Measurements from ENCODE around the gene ABHD1.

The ABHD1 gene

DNA sequence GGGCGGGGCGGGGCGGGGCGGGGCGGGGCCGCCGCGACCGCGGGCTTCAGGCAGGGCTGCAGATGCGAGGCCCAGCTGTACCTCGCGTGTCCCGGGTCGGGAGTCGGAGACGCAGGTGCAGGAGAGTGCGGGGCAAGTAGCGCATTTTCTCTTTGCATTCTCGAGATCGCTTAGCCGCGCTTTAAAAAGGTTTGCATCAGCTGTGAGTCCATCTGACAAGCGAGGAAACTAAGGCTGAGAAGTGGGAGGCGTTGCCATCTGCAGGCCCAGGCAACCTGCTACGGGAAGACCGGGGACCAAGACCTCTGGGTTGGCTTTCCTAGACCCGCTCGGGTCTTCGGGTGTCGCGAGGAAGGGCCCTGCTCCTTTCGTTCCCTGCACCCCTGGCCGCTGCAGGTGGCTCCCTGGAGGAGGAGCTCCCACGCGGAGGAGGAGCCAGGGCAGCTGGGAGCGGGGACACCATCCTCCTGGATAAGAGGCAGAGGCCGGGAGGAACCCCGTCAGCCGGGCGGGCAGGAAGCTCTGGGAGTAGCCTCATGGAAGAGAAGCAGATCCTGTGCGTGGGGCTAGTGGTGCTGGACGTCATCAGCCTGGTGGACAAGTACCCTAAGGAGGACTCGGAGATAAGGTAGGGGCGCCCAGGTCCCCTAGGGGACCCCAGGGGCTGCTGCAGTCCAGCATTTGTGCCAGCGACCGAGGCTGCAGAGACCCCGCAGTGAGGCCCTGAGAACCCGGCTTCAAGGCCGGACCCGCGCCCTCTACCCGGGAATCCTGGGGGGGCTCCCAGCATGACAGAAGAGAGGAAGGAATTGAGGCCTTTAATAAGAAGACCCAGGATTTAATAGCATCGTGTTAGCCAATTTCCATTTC lies 36.7 kb upstream of the ABHD1 start, which contains the start of gene KHK:
TSS of gene KHK (plus strand) at position 49 of the 870 bp plus-strand sequence. CDS start at position 537, 488 bp downstream.
- no peak for DNase-seq (ENCODE audit: low read depth in 2 of 2)

DNA sequence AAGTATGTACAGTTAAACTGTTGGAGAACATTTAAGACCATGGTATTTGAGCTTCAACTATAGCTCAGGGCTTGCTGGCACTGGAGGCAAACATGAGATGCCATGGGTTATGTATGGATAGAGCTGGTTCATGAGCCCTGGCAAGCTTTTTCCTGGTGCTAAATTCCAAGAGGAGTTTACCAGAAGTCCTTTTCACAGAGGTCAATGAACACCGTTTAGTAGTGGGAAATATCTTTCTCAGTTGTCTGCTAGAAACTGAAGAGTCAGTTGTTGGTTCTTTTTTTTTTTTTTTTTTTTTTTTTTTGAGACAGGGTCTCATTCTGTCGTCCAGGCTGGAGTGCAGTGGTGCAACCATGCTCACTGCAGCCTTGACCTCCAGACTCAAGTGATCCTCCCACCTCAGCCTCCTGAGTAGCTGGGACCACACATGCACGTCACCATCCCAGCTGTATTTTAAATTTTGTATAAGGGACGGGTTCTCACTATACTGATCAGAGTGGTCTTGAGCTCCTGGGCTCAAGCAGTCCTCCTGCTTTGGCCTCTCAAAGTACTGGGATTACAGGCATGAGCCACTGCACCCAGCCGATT lies 35.7 kb upstream of the ABHD1 start:
- DNase-seq (ENCODE audit: low read depth in 2 of 2), result no peak

DNA sequence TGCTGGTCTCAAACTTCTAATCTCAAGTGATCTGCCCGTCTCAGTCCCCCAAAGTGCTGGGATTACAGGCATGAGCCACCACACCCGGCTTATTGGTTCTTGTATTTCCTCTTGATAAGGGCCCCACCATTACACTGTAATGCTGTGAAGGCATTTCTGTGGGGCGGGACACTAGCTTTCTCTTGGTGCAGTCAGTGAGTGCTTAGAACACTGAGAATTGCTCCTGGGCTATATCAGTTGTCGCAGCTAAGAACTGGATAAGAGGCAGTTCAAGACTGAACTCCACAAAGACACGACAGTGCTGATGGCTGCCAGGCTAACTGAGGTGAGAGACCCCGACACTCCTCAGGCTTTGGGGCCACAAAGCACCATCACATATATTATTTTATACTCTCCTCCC lies 35.0 kb upstream of the ABHD1 start:
- no peak for DNase-seq (ENCODE audit: low read depth in 2 of 2)

DNA sequence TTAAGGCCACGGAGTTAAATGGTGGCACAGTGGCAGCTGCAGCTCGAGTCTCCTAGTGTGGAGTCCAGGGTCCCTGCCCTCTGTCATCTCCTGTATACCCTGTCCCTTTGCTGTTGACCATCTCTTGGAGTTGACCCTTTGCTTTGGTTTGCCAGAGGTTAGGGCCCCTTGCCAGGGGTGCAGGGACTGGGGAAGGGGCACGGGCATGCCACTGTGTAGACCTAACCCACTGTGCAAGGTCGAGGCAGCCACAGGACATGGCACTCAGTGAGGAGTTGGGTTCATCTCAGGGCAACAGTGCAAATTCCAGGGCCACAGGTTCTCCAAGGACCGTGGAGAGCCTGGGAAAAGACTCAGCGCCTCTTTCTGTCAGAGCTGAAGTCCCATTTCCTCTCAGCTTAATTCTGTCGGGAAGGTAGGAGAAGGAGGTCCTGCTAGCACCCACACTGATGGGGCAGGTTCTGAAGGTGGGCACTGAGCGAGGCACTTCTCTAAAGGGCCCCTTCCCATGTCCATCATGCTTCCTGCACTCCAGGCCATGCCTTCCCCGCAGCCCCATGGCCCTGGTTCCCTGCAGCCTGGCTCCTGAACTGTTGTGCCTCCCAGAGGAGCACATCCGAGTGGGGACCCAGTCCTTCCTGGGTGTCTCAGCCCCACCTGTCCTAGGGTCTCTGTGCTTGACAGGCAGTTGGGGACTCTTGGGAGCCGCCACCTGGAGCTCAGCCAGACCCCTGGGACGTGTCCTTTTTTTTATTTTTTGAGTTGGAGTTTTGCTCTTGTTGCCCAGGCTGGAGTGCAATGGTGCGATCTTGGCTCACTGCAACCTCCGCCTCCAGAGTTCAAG lies 34.3 kb upstream of the ABHD1 start:
- no peak for DNase-seq (ENCODE audit: low read depth in 2 of 2)

DNA sequence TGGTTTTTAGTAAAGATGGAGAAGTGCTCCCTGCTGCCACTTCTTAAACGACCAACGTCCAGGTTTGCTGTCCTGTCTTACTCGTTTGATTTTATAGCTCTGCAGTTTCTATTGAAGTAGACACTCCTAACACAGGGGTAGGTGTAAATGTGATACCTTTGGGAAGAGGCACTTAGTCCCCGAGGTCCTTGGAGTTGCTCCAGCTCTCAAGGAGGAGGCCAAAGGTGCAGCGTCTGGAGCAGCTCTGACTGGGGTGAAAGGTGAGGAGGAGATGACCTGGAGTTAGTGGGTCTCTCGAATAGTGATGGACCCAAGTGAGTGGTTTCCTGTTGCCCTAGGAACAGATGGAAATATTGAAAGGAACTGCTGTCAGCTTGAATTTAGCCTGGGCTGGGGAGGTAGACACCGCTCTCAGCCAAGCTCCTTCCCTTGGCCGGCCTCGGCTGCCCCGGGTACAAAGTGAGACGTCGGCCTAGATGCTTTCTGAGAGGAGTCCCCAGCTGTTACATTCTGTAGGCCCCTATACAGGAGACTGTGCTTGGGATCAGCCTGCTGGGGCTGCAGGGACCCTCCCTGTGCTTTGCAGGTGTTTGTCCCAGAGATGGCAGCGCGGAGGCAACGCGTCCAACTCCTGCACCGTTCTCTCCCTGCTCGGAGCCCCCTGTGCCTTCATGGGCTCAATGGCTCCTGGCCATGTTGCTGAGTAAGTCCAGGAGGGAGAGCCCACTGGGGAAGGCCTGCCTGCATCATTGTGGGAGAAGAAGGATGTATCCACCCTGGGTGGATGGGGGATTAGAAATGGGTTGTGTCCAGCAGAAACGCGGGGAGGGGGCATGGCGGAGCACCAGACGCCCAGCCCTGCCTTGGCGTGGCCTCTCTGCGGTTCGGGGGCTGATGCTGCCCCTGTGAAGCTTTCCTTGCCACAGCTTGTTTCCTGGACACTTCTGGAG lies 31.6 kb upstream of the ABHD1 start:
- no peak for DNase-seq (ENCODE audit: low read depth in 2 of 2)

DNA sequence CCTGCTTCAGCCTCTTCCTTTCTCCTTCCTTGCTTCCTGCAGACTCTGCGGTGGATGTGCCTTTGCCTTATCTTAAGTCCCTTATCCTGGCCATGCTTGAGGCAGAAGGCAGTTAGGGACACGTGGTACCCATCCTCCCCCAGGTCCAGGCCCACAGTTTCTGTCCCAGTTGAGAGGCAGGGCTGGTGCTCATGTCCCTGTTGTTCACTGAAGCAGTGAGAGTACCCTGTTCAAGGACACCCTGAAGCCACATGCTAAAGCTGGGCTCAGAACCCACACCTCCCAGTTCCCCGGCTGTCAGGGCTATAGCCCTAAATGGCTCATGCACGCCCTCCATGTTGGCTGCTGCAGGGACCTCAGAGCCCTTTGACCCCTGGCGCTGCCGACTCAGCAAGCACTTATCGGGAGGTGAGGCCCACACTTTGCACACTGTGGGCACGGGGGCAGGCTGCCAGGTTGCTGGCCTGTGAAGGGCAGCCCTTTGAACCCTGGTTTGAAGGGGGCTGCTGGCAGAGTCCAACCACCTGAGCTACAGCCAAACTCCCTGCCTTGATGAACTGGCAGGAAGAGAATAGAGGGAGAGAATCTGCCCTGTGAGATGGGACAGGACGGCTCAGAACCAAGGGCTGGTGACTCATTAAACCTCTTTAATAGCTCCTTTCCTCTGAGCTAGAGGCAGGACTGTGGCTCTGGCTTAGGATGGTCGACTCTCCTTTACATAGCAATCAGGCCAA lies 30.8 kb upstream of the ABHD1 start:
- DNase-seq (ENCODE audit: low read depth in 2 of 2), result no peak

DNA sequence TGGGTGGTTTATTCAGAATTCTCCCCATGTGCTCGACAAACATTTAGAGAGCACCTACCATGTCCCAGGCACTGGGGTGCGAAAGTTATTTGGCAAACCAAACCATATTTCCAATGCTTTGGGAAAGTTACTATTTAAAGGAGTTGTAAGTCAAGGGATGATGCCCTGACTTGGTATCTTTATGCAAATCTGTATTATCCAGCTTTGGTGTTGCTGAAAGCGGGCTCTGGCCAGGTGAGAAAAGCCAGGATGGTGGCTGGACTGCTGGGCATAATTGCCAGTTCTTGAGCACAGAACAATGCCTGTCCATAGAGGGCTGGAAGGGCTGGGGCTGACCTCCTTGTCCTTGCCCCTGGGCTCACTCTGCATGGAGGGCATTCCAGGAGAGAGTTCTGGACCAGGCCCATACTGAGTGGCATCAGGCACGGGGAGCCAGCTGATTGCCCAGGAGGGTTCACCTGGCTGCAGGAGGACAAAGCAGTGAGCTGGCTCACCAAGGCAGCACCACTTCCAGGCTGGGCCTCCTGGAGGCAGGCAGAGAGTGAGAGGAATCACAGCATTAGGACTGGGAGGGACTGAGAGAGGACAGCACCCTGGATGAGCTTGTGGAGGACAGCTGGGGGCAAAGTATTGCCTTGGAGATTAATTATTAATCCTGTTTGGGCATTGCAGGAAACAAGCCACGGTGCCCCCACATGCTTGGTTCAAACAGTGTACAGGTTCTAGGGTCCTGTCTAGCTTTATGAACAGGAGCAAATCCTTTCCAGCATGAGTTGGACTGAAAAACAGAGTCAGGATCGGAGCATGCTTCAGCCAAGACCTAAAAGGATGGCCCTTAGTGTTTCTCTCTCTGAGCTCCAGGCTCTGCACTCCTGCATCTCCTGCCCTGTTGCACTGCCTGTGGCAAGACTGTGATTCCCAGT lies 29.9 kb upstream of the ABHD1 start:
- DNase-seq (ENCODE audit: low read depth in 2 of 2), result no peak

DNA sequence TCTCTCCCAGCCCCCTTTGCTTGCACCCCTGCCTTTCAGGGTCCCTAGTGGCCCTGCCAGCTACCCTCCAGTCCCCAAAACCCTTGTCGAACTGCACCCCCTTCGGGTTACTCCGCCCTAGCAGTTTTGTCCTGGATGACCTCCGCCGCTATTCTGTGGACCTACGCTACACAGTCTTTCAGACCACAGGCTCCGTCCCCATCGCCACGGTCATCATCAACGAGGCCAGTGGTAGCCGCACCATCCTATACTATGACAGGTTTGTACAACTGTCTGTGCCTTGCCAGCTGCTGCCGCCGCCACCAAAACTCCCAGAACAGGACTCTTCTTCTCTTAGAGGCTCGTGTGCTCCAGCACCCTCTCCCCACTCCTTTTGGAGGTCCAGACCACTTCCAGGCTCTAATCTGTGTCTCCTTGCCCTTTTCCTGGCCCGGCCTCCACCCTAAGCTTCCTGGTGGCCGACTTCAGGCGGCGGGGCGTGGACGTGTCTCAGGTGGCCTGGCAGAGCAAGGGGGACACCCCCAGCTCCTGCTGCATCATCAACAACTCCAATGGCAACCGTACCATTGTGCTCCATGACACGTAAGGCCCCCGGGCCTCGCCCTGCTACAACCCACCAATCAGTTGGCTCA lies 29.1 kb upstream of the ABHD1 start:
- no peak for DNase-seq (ENCODE audit: low read depth in 2 of 2)

DNA sequence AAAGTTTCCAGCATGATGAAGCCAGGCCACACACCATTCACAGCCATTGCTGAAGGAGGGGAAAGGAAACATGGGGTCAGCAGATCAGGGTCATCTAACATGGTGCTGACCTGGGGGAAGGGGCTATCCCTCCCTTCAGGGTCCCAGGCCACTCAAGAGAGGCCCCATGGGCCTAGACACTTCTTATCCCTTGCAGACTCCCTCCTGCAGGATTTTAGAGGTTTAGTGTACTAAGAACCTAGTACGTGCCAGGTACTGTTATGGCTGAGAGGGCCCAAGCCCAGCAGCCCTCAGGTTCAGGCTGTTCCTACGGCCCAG lies 28.2 kb upstream of the ABHD1 start:
- no peak for DNase-seq (ENCODE audit: low read depth in 2 of 2)

DNA sequence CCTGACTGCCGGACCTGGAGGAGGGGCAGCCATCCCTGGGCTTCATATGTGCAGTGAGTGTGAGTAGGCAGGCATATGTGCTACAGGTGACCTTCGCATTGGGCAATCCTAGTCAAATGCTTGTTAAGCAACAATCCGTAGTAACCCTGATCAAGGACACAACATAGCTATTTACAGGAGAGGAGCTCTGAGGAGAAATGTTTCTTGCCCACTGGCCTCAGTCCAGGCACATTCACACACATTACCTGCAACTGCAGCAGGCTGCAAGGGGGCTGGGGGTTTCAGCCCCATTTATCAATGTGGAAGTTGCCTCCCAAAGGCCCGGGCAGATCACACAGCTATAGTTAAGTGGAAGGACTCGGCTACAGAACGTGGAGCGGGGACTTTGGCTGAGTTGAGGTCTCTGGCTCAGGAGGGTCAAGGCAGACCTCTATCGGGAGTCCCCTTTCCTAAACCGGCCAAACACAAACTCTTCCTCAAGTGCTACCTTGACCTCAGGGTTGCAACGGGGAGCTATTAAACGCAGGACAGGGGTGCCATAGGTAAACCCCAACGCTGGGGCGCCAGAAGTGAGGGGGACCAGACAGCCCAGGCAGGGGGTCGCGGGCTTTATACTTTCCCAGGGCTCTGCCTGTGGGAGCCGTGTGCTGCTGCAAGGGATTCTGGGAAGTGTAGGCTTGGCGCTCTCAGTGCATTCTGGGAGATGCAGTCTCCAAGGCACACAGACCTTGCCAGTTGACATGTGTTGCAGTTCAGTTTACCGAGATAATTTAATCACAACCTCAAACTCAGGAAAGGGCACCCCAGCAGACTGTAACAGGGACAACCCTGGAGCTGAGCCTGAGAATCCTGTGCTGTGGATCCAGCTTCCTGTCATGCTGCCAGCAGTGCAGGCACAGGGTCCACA lies 27.6 kb upstream of the ABHD1 start:
- peak in 1 of 2 donors; percentile 20 for DNase-seq (ENCODE audit: low read depth in 2 of 2)

DNA sequence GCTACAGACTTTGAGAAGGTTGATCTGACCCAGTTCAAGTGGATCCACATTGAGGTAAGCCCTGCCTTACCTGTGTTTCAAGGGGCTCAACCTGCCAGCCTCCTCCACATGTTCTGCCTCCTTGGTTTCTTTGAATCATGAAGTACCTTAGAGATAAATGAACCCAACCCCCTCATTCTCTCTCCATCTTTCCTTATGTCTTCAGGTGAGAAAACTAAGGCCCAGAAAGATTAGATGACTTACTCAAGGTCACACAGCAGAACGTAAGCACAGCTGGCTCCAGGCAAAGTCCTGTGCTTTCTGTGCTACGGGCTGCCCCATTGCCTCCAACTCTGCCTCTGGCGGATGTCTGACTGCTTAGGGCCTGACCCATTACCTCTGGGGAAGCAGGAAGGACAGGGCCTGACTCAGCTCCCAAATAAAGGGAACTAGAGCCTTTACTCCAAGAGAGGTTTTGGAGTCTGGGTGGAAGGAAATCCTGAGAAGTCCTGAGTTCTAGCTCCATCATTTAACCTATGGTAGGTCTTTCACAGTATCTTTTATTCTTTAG lies 26.8 kb upstream of the ABHD1 start:
- no peak for DNase-seq (ENCODE audit: low read depth in 2 of 2)

DNA sequence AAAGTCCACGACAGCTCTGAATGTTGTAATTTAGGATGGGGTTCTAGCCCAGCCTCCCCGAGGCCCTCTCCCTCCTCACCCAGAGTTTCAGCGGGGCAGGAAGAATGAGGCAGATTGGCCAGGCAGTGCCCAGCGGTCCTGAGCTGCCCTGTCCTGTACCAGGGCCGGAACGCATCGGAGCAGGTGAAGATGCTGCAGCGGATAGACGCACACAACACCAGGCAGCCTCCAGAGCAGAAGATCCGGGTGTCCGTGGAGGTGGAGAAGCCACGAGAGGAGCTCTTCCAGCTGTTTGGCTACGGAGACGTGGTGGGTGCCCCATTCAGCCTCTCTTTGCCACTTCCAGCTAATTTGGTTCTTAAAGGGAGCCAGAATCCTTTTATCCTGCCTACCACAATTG lies 26.3 kb upstream of the ABHD1 start:
- no peak for DNase-seq (ENCODE audit: low read depth in 2 of 2)

DNA sequence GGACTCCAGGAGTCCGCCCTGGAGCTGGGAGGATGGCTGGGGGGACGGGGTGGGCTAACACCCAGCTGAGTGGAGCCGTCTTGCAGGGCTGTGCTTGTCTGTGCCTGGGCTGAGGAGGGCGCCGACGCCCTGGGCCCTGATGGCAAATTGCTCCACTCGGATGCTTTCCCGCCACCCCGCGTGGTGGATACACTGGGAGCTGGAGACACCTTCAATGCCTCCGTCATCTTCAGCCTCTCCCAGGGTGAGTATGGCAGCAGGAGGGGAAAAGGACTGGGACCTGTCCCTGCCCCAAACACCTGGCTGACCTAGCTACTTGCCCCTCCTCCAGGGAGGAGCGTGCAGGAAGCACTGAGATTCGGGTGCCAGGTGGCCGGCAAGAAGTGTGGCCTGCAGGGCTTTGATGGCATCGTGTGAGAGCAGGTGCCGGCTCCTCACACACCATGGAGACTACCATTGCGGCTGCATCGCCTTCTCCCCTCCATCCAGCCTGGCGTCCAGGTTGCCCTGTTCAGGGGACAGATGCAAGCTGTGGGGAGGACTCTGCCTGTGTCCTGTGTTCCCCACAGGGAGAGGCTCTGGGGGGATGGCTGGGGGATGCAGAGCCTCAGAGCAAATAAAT lies 24.2 kb upstream of the ABHD1 start:
- DNase-seq (ENCODE audit: low read depth in 2 of 2), result no peak

DNA sequence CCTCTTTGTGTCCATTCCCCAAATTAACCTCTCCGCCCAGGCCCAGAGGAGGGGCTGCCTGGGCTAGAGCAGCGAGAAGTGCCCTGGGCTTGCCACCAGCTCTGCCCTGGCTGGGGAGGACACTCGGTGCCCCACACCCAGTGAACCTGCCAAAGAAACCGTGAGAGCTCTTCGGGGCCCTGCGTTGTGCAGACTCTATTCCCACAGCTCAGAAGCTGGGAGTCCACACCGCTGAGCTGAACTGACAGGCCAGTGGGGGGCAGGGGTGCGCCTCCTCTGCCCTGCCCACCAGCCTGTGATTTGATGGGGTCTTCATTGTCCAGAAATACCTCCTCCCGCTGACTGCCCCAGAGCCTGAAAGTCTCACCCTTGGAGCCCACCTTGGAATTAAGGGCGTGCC lies 23.6 kb upstream of the ABHD1 start:
- DNase-seq (ENCODE audit: low read depth in 2 of 2), result no peak

DNA sequence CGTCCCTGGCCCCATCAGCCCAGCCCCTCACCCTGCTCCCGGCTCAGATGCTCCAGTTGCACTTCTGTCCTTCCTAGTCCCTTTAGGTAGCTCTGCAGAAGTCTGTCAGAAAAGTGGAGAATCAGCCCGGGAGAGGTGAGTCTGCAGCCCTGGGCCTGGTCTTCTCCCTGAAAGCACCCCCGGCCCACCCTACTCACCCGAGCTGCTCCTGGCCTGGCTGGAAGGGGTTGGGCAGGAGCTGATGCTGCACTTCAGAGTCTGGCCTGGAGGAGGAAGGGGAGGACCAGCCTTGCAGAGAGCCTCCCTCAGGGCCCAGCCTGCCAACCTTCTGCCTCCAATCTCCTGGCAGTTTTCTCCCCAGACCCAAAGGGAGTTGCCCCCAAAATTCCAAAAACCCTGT lies 21.3 kb upstream of the ABHD1 start:
- DNase-seq (ENCODE audit: low read depth in 2 of 2), result no peak

DNA sequence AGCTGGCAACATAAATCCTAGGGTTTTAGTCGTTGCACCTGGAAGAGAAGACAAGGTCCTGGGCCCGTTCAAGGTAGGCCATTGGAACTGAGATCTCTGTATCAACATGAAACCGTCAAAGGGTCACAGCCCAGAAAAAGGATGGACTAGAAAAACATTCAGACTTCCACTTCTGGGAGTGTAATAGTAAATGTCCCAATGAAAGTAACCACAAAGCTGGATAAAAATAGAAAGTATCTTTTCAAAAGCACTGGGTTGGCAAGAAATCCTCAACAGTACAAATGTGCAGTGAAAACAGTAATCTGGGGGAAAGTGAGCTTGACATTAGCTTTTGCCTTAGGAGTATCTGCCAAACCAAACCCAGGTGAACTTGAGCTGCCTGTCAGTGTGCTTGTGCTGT lies 17.6 kb upstream of the ABHD1 start:
- no peak for DNase-seq (ENCODE audit: low read depth in 2 of 2)

DNA sequence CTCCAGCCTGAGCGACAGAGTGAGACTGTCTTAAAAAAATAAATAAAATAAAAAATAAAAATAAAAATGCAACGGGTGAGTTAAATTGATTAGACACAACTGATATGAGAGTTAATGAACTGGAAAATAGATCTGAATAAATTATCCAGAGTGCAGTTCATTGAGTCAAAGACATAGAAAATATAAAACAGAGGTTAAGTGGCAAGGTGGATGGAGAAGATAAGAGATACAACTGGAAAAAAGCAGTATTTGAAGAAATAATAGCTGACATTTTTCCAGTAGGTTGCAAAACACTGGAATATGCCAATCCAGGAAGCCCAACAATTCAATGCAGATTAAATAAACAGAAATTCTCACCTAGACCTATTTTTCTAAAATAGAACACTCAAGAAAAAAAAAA lies 15.4 kb upstream of the ABHD1 start:
- DNase-seq (ENCODE audit: low read depth in 2 of 2), result no peak
